NCI-H2171 (cell line): Measurements from ENCODE around the gene PNMA8A.
A peak's percentile ranks its signal among the peaks of the same experiment; 100 is the strongest.
"Not testable (repeated sequence)": the region's sequence is repeated elsewhere in the genome, so short reads cannot be mapped to it uniquely, and the experiment has no call there.

ENCODE experiments used
- DNase-seq: peaks from one replicate; lab custom pipeline; 2025; lab: John Stamatoyannopoulos, UW

The PNMA8A gene, protein sequence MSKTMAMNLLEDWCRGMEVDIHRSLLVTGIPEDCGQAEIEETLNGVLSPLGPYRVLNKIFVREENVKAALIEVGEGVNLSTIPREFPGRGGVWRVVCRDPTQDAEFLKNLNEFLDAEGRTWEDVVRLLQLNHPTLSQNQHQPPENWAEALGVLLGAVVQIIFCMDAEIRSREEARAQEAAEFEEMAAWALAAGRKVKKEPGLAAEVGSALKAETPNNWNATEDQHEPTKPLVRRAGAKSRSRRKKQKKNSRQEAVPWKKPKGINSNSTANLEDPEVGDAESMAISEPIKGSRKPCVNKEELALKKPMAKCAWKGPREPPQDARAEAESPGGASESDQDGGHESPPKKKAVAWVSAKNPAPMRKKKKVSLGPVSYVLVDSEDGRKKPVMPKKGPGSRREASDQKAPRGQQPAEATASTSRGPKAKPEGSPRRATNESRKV

DNA sequence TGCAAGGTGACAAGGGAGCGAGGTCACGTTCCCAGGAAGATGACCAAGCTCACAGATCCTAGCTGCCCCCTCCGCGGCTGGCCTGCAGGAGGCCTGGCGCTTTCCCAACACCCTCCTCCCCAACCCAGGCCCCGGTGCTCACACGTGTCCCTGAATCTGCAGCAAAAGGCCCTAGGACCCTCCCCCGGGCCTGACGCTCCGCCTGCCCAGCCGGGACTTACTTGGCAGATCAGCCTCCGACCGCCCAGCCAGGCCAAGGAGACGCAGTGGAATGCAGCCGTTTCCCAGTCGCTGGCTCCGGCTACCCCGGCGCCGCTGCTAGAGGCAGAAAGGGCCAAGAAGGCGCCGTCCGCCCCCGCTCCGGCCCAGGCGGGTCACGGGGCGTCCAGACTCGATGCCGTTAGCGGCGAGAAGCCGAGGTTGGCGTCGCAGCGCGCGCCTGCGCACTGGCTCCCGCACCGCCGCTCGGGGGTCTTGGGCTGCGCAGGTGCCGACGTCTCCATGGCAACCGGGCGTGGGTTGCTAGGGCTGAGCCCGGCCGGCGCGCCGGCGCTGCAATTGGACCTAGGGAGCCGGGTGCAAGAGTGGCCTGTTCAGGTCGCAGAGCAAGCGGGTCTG, at the start of gene PNMA8A:
Gene PNMA8A (minus strand): TSS at position 448 of the 618 bp plus-strand sequence. CDS start 528 bp downstream, outside the sequence.
- DNase-seq: peak; percentile 88

GRCh38 chr19:46520616-46521015, 49.3 kb upstream of the PNMA8A start:
- DNase-seq: no peak

DNA sequence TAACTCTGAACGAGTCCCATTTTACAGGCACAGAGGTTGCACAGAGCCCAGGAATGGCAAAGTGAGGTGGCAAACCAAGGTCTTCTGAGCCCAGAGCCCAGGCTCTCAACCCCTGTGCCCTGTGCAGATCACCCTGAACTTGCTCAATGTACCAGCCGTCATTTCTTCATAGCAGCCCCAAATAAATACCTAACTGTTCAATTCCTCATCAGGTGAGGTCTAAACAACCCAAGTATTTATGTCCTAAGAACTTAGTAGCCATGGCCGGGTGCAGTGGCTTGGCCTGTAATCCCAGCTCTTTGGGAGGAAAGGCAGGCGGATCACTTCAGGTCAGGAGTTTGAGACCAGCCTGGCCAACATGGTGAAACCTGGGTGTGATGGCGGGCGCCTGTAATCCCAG, 46.1 kb upstream of the PNMA8A start:
- no peak for DNase-seq

DNA sequence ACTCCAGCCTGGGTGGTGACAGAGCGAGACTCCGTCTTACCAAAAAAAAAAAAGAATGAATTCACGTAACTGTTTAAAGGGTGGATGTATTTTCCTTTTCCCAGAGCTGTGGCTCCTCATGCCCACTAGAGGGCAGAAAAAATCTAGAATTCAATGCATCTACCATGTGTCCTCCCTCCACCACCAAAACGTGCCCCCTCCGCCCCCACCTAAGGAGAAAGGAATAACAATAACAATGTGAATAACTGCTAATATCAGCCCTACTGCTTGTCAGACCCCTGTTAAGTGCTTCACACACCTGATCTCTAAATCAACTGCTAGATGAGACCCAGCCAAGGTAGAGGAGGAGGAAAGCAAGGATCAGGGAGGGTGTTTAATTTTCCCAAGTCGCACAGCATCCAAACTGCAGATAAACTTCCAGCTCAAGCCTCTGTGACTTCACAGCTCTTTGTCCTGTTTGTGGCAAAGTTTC, 44.6 kb upstream of the PNMA8A start:
- DNase-seq: peak; percentile 43

DNA sequence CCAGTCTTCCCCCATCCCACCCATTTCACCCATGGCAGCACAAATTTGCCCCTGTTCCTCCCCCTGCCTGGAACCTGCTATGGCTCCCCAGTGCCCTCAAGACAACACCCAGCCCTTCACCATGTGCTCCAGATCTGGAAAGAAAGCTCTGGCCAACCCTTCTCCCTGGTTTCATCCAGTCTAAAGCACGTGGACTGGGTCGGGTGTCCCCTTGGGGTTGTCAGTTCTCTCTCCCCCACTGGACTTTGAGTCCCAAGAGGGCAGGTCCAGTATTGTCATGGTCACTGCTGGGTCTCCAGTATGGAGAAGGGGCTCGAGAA, 43.9 kb upstream of the PNMA8A start:
- DNase-seq: no peak

GRCh38 chr19:46514589-46515289, 43.4 kb upstream of the PNMA8A start:
- DNase-seq: no peak

DNA sequence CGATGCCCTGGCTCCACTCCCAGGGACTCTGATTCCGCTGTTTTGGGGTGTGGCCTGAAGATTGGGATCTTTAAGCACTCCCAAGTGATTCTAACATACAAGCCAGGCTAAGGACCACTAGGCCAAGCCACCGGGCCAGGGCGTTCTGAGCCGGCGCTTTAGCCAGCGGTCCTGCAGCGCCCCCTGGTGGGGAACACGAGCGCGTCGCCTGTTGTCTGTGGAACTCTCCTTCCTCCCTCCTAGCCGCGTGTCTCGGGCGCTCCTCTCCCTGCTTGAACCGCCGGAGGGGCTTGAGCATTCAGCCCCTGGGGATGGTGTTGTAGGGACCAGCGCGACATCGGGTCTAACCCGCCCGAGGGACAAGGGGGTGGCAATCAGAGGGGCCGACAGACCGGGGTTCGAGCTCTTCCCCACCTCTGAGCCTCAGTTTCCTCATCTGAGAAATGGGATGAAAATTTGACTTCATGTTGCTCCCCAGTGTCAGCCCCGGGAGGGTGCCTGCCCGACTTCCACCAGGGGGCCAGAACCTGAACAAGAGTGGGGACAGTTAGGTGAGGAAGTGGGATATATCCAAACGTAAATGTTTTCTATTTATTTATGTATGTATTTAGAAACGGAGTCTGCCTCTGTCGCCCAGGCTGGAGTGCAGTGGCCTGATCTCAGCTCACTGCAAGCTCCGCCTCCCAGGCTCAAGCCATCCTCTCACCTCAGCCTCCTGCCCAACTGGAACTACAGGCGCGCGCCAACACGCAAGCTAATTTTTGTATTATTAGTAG, 42.3 kb upstream of the PNMA8A start:
- DNase-seq: peak; percentile 46

GRCh38 chr19:46511237-46511636, 39.9 kb upstream of the PNMA8A start:
- DNase-seq: no peak

DNA sequence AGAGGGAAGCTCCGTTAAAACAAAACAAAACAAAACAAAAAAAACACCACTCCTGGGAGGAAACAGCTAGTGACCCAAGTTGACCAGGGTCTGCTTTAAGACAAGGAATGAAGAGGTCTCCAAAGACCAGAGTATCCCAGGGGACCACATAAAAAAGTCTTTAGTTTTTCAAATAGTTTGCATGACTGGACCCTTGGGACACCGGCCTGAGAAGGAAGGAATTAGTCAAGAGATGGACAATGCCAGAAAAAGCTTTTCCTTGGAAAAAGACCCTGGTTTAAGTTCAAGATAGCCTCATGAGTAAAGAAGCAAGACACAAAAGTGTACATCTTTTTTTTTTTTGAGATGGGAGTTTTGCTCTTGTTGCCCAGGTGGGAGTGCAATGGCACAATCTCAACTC, 36.8 kb upstream of the PNMA8A start:
- DNase-seq: no peak

DNA sequence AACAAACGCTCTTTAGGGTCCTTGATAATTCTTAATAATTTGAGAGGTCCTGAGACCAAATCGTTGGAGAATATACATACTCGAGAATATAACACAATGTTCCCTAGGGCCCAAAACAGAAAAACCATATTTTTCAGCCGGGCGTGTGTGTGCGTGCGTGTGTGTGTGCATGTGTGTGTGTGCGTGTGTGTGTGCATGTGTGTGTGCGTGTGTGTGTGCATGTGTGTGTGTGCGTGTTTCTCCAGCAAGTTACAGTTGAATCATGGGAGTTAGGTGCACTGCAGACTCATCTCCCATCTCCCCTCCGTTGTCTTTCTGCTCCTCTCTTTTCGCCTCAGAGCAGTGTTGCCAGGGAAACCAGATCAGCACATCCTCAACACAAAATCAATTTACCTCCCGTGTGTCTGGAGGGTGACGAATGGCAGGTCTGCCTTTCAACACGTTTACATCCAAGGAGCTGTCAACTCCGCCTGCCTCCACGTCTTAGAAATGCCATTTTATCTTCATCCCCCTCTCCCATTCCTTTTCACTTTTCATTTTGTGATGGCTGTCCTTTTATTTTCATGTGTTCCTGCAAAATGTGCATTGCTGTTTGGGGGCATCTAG, 32.6 kb upstream of the PNMA8A start:
- DNase-seq: peak; percentile 11

GRCh38 chr19:46502891-46503290, 31.5 kb upstream of the PNMA8A start:
- DNase-seq: no peak

GRCh38 chr19:46499692-46500091, 28.3 kb upstream of the PNMA8A start:
- no peak for DNase-seq

DNA sequence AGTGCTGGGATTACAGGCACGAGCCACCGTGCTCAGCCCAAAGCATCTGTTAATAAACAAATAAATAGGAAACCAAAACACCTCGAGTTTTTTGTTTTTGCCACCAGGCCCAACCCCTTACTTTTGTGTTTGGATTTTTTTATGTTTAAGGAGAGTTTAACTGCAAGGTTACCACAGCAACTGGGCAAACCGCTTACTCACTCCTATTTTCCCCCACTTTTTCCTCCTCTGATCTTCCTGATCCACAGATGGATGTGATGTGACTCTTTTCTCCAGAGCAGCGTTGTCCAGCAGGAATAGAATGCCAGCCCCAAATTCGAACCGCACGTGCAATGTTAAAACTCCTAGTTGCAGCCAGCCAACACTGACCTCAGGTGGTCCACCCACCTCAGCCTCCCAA, 26.4 kb upstream of the PNMA8A start:
- DNase-seq: no peak

- not testable (repeated sequence) for DNase-seq
Observed at GRCh38 chr19:46496886-46497285, 25.5 kb upstream of the PNMA8A start.

DNA sequence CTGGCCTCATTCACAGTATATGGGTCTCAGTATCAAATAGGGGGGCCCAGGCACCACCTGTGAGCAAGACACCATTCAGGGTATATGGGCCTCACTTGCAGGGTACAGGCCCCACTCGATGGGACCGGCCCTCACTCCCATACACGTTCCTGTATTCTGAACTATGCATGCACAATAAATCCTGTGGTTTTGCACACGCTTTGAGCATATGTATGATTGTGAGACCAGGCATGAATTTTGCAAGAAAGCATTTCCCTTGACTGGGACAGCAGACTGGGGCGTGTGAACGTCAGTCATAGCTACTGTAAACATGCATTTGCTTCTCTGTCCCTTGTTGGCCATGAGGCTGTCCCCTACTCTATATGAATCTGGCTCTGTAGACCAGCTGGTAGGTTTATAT, 24.9 kb upstream of the PNMA8A start:
- DNase-seq: no peak

DNA sequence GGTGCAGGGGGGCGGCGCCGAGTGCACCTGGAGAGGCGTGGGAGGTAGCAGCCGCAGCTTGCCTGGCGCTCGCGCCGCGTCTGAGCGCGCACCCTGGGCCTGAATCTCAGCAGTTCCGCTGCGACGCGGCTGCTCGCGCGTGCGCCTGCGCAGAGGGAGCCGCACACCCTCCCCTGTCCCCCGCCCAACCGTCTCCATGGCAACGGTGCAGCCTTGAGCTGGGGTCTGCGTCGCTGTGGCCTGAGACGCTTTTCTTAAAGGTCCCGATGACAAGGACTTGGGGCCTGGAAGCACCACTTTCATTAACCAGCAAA, 24.4 kb upstream of the PNMA8A start, which contains the start of gene PNMA8B:
Gene PNMA8B (minus strand): TSS at position 82 of the 314 bp plus-strand sequence. CDS start 402 bp downstream, outside the sequence.
- DNase-seq: peak; percentile 90

GRCh38 chr19:46494941-46495785, 23.8 kb upstream of the PNMA8A start:
- DNase-seq: no peak

- no peak for DNase-seq
Observed at GRCh38 chr19:46494146-46494940, 23.0 kb upstream of the PNMA8A start.

- DNase-seq: no peak
Observed at GRCh38 chr19:46493236-46494145, 22.1 kb upstream of the PNMA8A start.
